GM18867 (cell line): ENCODE data around the gene TNRC18.

Source experiments
- ATAC-seq: cut with Tn5 transposase; IDR thresholded peaks from one replicate; pipeline ENCODE4 v1.9.1; 2021; ENCODE audit warnings: mild to moderate bottlenecking, moderate library complexity; ENCODE audit not compliant: unreplicated experiment

TNRC18 gene

DNA sequence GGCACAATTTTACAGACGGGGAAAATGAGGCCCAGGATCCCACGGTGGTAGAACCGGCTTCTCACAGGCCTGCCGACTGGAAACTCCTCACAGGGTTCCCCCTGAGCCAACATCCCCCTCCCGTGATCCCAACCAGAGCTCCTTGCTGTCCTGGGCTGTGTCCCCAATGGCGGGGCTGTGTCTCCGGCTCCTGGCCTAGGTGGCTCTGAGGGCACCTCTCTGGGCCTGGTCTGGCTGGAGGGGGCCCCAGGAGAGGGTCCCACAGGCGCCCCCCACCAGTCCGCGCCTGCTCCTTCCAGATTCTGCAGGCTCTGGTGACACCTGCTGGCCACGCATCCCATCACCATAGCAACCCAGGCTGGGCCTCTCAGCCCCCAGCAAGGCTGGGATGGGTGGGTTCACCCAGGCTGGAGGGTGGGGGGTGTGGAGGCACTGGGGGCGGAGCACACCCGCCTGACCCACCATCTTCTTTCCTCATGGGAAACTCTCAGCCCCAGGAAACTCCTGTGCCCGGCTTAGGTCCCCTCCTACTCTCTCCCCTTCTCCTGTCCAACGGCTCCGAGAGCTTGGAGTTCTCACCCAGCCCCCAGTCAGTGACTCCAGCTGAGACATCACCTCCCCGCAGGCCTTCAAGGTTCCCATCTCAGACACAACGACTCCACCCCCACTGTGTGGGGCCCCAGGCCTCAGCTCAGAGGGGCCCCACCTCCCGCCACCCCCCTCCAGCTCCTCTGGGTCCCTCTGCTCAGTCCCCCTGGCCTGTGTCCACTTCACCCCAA, 27.1 kb upstream of the TNRC18 start:
- no peak for ATAC-seq

DNA sequence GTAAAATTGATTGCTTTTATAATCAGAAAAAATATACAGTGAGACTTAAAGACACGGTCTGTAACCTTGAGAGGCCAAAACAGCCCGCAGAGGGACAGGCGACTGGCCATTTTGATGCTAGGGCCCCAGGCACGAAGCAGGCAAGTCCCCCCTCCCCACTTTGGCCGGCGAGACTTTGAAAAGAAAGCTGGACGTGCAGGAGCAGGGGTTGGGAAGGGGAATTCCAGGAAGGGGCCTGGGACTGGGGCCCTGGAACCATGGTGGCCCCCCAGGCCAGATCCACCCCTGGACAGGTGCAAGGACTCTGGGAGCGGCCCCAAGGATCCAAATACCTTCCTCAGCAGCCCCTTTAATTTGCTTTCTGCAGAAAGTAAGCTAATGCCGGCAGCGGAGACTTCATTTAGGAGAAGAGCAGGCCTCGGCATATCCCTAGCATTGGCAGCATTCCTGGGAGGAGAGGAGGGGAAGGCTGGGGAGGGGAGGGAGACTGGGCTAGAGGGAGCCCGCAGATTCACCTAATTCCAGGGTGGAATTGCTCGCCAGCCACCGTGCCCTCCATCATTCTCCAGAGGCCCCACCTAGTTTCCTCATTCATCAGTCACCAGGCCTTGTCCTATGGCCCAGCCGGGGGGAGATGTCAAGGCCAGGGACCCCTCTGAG, 24.9 kb upstream of the TNRC18 start:
- ATAC-seq = no peak

DNA sequence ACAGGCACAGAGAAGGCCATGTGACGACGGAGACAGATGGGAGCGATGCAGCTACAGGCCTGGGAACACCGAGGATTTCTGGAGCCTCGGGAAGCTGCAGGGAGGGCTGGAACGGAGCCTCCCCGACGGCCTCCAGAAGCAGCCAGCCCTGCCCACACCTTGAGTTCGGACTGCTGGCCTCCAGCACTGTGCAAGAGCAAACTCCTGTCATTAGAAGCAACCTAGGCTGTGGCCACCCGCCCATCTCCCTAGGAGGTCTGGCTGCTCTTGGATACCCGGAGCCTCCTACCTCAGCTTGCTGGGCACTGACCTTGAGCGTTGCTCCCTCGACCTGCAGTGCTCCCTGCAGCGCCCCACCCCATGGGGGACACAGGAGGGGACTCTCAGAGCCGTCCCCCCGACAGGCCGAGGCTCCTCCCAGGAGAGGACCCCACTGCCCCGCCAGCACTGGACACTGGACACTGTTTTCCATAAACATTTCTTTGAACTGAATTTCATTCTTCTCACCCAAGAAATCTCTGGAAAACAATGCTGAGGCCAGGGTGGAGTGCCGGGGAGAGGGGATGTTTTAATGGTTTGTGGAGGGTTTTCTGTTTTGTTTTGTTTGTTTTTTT, 22.5 kb upstream of the TNRC18 start:
- ATAC-seq = no peak

DNA sequence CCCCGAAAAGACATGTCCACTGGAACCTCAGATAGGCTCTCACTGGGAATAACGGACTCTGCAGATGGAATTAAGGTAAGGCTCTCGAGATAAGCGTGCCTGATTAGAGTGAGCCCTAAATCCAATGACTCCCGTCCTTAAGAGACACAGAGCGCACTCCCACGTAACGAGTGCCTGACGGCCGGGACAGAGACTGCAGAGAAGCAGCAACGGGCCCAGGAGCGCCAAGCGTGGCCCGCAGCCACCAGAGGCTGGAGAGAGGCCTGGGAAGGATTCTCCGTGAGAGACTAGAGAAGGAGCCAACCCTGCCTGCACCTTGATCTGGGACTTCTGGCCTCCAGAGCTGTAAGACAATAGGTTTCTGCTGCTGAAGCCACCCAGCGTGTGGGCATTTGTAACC, 20.0 kb upstream of the TNRC18 start:
- no peak for ATAC-seq

DNA sequence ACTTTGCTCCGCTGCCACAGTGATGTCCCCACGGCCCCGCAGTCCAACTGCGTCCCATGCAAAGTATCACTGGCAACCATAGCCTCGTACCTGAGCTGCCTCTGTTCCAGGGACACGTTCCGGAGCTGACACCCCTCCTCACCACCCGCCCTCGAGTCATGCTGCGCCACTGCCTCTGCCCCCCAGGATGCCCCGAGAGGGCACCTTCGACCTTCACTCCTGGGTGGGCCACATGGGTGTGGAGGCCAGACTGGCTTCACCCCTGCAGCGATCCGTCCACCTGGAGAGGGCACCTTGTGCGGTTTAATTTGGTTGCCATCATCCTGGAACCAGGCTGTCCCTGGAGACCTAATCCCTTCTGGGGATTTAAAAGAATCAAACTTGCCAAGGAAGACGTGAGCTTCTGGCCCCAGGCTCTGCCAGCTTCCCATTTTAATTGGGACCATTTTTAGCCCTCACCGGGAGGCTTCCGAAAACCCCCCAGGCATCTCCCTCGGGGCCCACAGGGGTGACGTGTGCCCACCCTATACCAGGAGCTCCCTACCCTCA, 19.2 kb upstream of the TNRC18 start:
- no peak for ATAC-seq

DNA sequence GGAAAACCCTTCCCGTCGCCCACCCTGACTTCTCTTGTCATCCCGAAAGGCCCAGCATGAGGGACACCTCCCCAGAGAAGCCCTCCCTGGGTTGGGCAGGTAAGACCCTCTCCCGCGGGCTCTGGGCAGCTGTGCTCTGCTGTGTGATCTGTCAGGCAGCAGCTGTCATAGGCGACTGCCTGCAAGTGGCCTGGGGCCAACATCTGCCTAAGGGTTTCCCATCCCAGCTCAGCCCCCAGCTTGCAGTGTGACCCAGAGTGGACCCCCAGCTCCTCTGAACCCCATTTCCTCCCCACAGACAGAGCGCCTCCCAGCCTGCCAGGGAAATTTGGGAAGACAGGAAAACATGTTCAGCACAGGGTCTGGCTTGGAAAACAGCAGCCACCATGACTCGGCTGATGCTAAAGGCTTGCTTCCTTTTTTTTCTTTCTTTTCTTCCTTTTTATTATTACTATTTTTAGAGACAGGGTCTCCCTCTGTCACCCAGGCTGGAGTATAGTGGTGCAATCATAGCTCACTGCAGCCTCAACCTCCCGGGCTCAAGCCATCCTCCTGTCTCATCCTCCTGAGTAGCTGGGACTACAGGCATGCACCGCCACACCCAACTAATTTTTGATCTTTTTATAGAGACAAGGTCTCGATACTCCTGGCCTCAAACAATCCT, 18.3 kb upstream of the TNRC18 start:
- no peak for ATAC-seq

DNA sequence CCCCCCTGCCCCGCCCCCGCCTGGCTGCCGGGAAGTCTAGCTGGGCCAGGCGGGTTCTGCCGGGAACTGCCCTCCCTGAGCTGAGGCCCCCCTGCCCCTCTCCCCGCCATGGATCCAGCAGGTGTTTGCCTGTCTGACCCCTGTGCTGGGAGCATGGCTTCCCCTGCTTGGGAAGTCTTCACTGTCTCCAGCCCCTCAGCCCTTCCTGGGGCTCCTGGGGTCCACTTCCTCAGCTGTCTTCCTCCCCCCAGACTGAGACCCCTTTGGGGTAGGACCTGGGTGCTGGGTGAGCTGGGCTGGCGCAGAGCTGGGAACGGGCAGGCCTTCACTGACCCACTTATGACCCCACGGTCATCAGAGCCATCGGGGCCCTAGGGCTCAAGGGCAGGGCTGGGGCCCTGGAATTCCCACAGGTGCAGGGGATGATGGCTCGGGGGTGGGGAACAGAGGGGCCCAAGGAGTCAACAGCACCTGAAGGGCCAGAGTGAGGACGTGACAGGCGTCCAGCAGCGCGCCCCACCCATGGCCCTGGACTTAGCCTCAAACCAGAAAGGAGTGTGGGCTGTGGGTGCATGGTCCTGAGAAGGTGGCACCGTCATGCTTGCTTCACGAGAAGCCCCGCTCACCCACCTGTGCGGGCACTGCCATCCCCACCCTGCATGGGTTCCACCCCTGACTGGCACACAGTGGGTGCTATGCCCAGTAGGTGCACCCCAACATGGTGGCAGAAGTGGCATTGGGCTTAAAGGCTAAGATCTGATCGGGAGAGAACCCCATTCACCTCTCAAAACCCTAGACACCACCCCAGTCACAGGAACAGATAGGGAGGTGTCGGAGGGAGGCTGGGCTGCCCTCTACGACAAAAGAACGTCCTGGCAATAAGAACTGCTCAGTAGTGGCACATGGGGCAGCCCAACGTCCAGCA, 16.2 kb upstream of the TNRC18 start:
- no peak for ATAC-seq

DNA sequence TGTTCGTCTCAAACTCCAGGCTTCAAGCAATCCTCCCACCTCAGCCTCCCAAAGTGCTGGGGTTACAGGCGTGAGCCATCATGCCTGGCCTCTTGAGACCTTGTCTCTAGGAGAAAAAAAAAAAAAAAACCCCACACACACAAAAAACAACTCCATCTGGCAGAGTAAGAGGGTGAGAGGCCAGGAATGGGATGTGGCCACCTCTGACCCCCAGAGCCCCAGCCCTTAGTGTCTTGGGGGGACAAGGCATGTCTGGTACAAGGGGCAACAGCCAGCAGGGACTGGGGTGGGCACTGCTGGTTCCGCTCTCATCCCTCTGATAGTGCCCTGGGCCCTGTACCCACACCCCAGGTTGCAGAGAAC, 15.6 kb upstream of the TNRC18 start:
- no peak for ATAC-seq

DNA sequence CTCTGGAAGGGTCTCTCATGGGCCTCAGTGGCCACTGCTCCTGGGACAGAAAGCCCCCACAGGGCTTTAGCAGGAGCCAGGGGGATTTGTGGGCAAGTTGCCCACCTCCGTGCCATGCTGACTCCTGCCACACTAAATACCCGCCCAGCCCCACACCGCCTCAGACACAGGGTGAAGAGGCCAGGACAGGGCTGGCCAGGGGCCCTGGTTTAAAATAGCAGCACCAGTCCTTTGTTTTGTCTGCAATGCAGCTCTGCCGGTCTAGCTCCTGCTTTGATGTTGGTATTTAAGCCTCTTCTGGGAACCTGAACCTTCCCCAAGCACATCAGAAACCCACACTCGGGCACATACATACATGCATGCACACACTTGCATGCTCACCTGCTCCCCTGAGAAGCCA, 14.4 kb upstream of the TNRC18 start:
- no peak for ATAC-seq

DNA sequence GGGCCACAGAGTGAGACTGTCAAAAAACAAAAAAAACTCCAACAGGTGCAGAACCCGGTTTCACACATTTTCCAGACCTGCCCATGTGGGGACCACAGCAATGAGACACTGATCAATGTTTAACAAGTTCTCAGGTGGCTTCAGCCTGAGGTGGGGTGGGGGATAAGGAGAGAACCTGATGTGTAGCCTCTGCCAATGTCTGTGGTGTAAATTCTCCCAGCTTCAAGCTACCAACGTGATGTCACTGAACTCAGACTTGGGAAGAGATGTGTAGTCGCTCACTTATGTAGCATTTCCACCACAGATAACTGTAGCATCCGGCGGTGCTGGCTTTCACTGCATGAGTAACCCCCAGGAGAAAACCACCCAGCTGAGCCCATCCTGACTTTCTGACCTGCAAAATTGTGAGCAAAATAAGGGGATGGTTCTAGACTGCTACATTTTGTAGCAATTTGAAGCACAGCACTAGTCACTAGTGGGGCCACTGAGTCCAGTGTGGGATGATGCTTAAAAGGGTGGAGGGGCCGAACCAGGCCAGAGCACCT, 13.8 kb upstream of the TNRC18 start:
- ATAC-seq = no peak

DNA sequence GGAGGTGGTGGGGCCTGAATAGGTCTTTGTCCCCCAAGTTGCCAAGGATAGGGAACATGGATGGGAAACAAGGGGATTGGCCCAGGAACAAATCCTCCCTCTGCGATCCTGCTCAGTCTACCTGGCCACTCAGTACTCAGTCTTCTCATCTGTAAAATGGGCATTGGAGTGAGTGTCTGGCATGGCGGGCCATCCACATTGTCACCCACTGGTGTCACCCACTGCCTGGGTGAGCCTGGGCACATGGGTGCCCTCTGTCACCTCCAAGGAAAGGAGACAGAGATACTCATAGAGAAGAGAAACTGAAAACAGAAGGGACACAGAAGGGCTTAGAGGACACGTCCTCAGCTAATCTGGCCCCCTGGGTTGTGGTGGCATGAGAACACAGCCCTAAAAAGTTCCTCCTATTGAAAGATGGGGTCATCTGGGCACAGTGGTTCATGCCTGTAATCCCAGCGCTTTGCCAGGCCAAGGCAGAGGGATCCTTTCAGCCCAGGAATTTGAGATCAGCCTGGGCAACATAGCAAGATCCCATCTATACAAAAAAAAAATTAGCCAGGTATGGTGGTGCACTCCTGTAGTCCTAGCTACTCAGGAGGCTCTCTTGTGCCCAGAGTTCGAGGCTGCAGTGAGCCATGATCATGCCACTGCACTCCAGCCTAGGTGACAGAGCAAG, 12.5 kb upstream of the TNRC18 start:
- ATAC-seq = peak; percentile 41

DNA sequence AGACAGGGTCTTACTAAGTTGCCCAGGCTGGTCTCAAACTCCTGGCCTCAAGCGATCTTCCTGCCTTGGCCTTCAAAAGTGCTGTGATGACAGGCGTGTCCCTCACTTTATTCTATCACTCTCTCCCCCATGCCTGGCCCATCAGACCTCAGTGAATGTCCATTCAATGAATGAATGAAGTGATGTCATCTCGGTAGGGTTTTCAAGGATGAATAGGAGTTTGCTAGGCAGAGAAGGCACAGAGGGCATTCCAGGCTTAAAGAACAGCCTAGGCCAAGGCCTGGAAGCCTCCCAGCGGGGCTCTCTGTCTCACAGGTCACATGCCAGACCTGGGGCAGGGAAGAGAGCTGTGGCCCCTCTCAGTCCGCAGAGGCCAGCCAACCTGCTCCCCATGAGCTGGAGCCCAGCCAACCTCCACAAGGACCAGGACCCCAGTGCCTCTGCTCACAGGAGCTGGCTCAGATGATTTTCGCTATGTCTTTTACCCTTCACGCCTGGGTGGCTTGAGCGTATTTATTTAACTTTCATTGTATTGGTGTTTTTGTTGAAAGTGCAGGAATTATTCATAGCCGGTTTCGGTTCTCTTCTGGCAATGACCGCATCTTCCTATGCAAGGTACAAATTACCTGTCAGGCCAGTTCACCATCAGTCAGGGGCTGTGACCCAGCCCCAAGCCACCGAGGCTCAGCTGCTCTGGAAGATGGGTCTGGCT, 11.8 kb upstream of the TNRC18 start:
- peak; percentile 77 for ATAC-seq

DNA sequence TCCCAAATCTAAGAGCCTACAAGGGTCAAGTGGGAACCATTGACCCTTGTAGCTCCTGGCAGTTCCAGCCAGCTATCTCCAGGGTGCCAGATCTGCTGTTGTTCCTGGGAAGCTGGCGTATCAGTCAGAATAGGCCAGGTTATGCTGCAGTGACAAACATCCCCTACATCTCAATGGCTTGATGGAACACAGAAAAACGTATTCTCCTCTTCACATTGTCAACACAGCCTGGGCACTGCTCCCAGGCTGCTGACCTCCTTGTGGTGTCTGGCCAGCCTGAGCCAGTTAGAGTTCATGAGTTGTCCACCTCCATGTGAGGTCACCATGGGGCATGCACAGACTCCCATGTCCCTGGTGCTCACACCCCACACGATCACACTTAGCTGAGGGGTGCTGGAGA, 9.5 kb upstream of the TNRC18 start:
- ATAC-seq = no peak

DNA sequence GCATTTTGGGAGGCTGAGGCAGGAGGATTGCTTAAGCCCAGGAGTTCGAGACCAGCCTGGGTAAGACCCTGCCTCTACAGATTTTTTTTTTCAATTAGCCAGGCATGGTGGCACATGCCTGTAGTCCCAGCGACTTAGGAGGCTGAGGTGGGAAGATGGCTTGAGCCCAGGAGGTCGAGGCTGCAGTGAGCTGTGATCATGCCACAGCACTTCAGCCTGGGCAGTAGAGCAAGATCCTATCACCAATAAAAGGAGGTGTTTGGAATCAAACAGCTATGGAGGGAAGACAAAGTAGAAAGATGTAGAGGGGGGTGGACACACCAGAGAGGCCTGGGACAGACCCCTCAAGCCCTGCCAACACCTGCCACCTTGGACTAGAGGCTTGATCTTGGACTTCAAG, 9.1 kb upstream of the TNRC18 start:
- no peak for ATAC-seq

DNA sequence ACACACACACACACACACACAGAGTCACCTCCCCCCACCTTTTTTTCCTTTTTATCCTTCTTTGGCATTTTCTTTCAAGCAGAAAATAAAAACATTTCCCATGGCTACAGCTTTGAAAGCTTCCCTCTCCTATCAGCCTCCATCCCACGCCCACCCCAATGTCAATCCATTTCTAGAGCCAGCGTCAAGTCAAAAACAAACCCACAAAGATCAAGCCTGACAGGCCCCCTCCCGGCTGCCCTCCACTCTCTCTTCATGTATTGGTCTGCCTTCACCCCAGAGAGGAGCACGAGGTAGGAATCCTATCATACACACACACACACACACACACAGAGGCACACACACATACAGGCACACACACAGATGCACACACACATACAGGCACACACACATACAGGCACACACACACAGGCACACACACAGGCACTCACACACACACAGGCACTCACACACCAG, 8.0 kb upstream of the TNRC18 start:
- ATAC-seq = no peak

DNA sequence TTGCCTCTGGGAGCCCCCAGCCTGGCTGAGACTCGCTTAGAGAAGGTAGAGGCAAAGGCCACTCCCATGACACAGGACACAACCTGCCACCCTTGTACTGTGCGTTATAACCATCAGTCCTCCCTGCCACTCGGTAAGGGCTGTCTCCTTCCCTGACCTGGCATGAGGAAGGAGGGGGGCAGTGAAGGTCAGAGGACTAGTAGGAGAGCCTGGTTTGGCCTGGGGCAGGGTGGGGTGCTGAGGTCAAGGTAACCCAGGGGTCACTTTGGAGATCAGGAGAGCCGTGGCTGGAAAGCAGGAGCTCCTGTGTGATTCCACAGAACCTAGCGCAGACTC, 6.9 kb upstream of the TNRC18 start:
- no peak for ATAC-seq

DNA sequence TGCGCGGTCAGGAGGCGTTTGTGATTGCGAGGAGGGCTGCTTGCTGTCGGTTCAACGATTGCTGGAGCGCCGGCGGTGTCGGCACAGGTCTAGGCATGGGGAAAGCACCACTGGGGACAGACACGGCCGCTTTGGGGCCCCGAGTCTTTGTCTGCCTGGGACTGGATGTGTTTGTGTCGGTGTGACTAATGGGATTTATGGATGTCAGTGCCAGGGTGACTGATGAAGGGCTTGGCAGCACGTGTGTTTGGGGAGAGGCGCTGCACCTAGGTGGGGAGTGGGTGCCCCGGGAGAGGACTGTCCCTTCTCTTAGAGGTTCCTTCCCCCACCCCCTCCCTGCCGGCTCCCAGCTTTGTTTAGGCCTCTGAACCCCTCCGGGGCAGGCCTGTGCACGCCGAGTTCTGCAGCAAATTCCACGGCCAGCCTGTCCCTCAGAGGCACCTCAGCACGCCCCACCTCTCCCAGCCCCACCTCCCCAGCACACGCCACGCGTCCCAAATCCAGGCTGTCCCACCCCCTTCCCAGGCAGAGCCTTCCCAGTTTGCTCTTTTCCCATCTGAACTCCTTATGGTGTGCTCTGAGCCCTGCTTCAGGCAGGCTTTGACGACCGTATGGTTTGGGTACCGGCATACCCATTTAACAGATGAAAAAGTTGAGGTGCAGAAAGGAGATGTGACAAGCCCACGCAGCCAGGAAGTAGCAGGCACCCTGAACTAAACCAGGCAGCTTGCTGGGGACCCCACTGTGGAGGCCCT, 6.4 kb upstream of the TNRC18 start:
- no peak for ATAC-seq

DNA sequence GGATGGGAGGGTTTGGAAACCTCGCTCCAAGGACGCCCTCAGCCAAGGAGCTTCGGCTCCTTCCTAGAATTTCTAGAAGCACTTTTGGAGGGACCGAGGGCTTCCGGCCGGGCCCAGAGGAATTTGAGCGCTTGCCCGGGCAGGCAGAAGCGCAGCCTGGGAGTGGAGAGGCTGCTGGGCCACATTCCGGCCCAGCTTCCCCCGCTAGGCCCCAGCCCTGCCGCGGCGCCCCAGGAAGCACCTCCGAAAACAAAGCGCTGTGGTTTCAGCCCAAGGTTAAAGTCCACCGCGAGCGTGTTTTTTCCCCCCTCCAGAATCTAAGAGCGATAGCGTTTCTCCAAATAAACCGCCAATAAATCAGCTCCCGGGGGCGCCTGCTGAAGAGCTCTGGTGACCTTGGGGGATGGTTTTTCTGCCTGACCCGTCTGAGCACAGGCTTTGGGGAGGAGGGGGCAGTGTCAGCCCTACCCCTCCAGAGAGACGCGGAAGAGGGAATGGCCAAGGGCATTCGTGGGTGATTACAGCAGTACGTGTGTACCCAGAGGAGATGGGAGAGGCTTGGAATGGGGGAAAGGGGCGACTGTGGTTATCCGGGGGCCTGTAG, 5.7 kb upstream of the TNRC18 start:
- ATAC-seq = no peak
